Natural killer cell (primary cell): ENCODE measurements around the gene CDKAL1. TPM values are rescaled to one million over a fixed set of nuclear protein-coding genes. Genes with fewer than 3 reads are reported as not detected.

ENCODE experiments used
- ATAC-seq, 3 donors: fragments of 150-1000 bp in 2 of 3; fragments of 200-7000 bp in 1 of 3; cut with Tn5 transposase; 1 replicate in 1 of 3; 2 replicates in 2 of 3; pipeline ENCODE4 v1.10.0; 2021; ENCODE audit warnings: mild to moderate bottlenecking in 2 of 3, moderate library complexity in 2 of 3
- DNase-seq, 2 donors: peaks; one replicate each; pipeline versions ENCODE4 v3.0.0 to v3.0.0-alpha.2; 2013 to 2021; ENCODE audit warnings: mixed read lengths in 1 of 2
- H3K27ac ChIP-seq: one replicate; pipeline ENCODE4 v1.5.1; 2013; ENCODE audit warnings: mild to moderate bottlenecking, low read length
- H3K27me3 ChIP-seq: one replicate; pipeline ENCODE4 v1.6.1; 2013; ENCODE audit warnings: low read length; ENCODE audit not compliant: control insufficient read depth, insufficient read depth
- H3K36me3 ChIP-seq: one replicate; pipeline ENCODE4 v1.6.1; 2013; ENCODE audit warnings: low read length; ENCODE audit not compliant: control insufficient read depth, insufficient read depth
- H3K4me1 ChIP-seq: one replicate; pipeline ENCODE4 v1.6.1; 2013; ENCODE audit warnings: low read length; ENCODE audit not compliant: control insufficient read depth, insufficient read depth
- H3K4me3 ChIP-seq: one replicate; pipeline ENCODE4 v1.5.1; 2013; ENCODE audit warnings: low read length
- H3K9me3 ChIP-seq: one replicate; pipeline ENCODE4 v1.6.1; 2013; ENCODE audit warnings: low read length; ENCODE audit not compliant: control insufficient read depth, insufficient read depth
- H3K27ac Mint-ChIP-seq, 2 donors: one replicate each; pipeline ENCODE4 v1.8.0; 2022; ENCODE audit warnings: mild to moderate bottlenecking in 2 of 2, mixed read lengths in 2 of 2, moderate library complexity in 1 of 2
- H3K27me3 Mint-ChIP-seq, 2 donors: one replicate each; pipeline ENCODE4 v1.8.0; 2022; ENCODE audit warnings: low read depth in 2 of 2, mixed read lengths in 2 of 2
- H3K36me3 Mint-ChIP-seq: one replicate; pipeline ENCODE4 v1.8.0; 2022; ENCODE audit warnings: mixed read lengths
- H3K4me1 Mint-ChIP-seq, 2 donors: one replicate each; pipeline ENCODE4 v1.8.0; 2022; ENCODE audit warnings: mixed read lengths in 2 of 2
- H3K4me3 Mint-ChIP-seq: one replicate; pipeline ENCODE4 v1.8.0; 2022; ENCODE audit warnings: mild to moderate bottlenecking, moderate library complexity, mixed read lengths
- H3K9me3 Mint-ChIP-seq, 2 donors: one replicate each; pipeline ENCODE4 v1.8.0; 2022; ENCODE audit warnings: mixed read lengths in 2 of 2
- WGBS: methylation state at CpG from one replicate; pipeline ENCODE4 v1.1.7; 2013; ENCODE audit warnings: missing lambda C conversion rate; ENCODE audit not compliant: insufficient coverage; 5-methylcytosine and 5-hydroxymethylcytosine counted together
- intact Hi-C: fragments of 100-400 bp; cut with micrococcal nuclease; formaldehyde crosslinking; loops from one replicate; pipeline ENCODE4 v1.14.2; 2022
- total RNA-seq, 4 donors: library from RNA; stranded (reverse); fragments of 120-200 nt in 1 of 4; gene quantifications; one replicate each; pipeline versions ENCODE4 v1.2.3 to v1.2.4, GENCODE V29; 2013 to 2022
- TF ChIP-seq, protein P1 (sequence below): fragments of 200-600 bp; IDR thresholded peaks from one replicate; pipeline ENCODE4 v1.8.0; 2022; ENCODE audit warnings: antibody characterized with exemption

The CDKAL1 gene
- total RNA-seq, 3 donors from 2014 or later (not counting 1 experiment from before 2014, with no cell fraction given): 26.0 to 32.8 (median 28.9) TPM

DNA sequence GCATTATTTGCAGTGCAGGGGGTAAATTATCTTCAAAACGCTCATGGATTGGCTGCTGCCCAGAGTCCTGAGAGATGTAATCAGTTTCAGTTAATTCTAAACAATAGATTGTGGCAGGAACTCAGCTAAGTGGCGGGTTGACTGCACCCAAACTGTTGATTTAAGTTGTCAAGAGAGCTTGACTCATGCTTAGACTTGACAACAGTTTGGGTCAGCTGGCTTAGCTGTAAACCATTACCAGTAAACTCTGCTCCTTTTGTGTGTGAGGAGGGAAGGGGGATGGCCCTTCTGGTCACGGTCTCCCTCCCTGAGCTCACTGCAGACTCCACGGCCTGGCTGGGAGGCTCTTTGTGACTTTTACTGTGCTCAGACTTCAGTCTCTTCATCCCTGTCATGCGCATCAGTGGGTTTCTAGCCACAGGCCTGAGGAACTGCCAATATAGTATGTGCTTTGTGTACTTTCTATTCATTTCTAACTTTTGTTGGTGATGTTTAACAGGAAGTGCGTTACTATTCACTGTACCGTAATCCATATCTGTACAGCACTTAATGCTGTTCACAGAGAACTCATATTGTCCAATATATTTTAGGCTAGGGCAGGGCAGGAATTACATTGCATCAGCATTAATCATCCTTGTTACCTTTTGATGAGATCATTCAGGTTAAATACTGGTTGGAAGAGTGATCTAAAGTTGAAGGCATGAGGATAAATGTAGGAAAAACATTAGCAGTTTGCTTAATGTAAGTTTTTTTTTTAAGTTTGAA is 488.3 kb downstream of the CDKAL1 start:
- H3K4me3 ChIP-seq: no peak overlapping the region
- H3K9me3 ChIP-seq: no peaks in the 10 kb centered on the region
- Mint-ChIP-seq H3K9me3 (no peaks in the 10 kb centered on the region), H3K27me3 (no peaks in the 10 kb centered on the region), H3K4me3 (no peak overlapping the region), H3K27ac (no peak overlapping the region), H3K36me3 (no peaks in the 10 kb centered on the region), H3K4me1 (peaks cover 0 to 5% of the 10 kb centered on the region in 2 donors)
- TF ChIP-seq, protein P1, sequence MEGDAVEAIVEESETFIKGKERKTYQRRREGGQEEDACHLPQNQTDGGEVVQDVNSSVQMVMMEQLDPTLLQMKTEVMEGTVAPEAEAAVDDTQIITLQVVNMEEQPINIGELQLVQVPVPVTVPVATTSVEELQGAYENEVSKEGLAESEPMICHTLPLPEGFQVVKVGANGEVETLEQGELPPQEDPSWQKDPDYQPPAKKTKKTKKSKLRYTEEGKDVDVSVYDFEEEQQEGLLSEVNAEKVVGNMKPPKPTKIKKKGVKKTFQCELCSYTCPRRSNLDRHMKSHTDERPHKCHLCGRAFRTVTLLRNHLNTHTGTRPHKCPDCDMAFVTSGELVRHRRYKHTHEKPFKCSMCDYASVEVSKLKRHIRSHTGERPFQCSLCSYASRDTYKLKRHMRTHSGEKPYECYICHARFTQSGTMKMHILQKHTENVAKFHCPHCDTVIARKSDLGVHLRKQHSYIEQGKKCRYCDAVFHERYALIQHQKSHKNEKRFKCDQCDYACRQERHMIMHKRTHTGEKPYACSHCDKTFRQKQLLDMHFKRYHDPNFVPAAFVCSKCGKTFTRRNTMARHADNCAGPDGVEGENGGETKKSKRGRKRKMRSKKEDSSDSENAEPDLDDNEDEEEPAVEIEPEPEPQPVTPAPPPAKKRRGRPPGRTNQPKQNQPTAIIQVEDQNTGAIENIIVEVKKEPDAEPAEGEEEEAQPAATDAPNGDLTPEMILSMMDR: no peak
- DNase-seq: no peak
- H3K27ac ChIP-seq: no peak overlapping the region
- 87% methylated on average over 7 of the region's 7 CpGs for WGBS
- H3K4me1 ChIP-seq: no peaks in the 10 kb centered on the region
- H3K27me3 ChIP-seq: no peaks in the 10 kb centered on the region
- H3K36me3 ChIP-seq: no peaks in the 10 kb centered on the region
- intact Hi-C loops: no loop called here
- no peak for ATAC-seq

DNA sequence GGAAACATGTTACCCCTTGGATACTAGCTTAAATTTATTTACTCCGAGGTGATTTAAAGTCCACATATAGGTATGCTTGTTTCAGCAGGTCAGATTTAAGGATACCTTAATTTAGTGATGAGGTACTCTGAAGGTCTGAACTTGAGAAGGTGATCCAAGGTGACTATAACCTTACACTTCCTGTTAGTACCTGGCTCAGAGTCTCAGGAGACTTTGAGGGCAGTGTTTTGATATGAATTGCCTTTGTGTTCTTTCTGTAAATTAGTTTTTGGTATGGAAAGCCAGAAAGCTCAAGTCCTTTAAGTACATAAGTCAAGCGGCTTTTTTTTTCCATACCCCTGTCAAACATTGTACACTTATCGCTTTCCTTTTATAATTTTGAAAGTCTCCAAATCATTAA is 489.0 kb downstream of the CDKAL1 start:
- H3K27ac ChIP-seq: no peak overlapping the region
- H3K4me1 ChIP-seq: no peaks in the 10 kb centered on the region
- Mint-ChIP-seq H3K4me1 (peaks cover 0 to 5% of the 10 kb centered on the region in 2 donors), H3K36me3 (no peaks in the 10 kb centered on the region), H3K27me3 (no peaks in the 10 kb centered on the region), H3K9me3 (no peaks in the 10 kb centered on the region), H3K4me3 (no peak overlapping the region), H3K27ac (no peak overlapping the region)
- no peaks in the 10 kb centered on the region for H3K27me3 ChIP-seq
- no peak overlapping the region for H3K4me3 ChIP-seq
- ATAC-seq (no peak), DNase-seq (no peak)
- no peaks in the 10 kb centered on the region for H3K9me3 ChIP-seq
- intact Hi-C loops: no loop called here
- TF ChIP-seq, protein P1: no peak
- WGBS: 100% methylated on average over 1 of the region's 3 CpGs
- no peaks in the 10 kb centered on the region for H3K36me3 ChIP-seq

DNA sequence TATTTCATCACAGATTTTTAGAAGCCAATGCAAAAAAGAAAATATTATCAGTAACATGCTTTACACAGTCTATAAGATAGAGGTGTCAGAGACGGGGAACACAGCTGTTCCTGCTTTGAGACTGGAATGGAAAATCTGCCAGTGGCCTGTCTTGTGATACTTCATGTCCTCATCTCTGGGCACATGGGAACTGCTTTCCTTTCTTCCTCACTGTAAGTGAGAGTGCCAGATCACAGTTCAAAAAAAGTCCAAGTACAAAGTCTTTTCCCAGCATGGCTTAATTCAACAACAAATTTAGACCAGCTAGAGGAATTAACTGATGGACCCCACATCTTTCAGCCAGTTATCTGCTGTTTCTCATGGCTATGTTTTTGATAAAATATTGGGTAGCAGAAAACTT is 490.4 kb downstream of the CDKAL1 start:
- Mint-ChIP-seq H3K9me3 (no peaks in the 10 kb centered on the region), H3K36me3 (no peaks in the 10 kb centered on the region), H3K27ac (no peak overlapping the region), H3K27me3 (no peaks in the 10 kb centered on the region), H3K4me1 (no peaks in the 10 kb centered on the region), H3K4me3 (no peak overlapping the region)
- no peaks in the 10 kb centered on the region for H3K27me3 ChIP-seq
- H3K36me3 ChIP-seq: no peaks in the 10 kb centered on the region
- 94% methylated on average over 1 of the region's 1 CpG for WGBS
- H3K4me1 ChIP-seq: no peaks in the 10 kb centered on the region
- no peak for DNase-seq
- TF ChIP-seq, protein P1: no peak
- intact Hi-C loops: no loop called here
- H3K27ac ChIP-seq: no peak overlapping the region
- no peak for ATAC-seq
- H3K4me3 ChIP-seq: no peak overlapping the region
- H3K9me3 ChIP-seq: no peaks in the 10 kb centered on the region
